Dermis microvascular lymphatic vessel endothelial cell (primary cell): ENCODE results near the gene UPK3BL2. TPM values are rescaled to one million over a fixed set of nuclear protein-coding genes. Genes with fewer than 3 reads are reported as not detected.
"Not testable (repeated sequence)": the region's sequence is repeated elsewhere in the genome, so short reads cannot be mapped to it uniquely, and the experiment has no call there.

Experiments used
- DNase-seq, 2 donors: peaks; one replicate each; pipeline versions ENCODE4 v3.0.0 to v3.0.0-alpha.2; 2010; ENCODE audit warnings: low read depth in 2 of 2
- total RNA-seq: library from RNA; depleted of rRNA; stranded (reverse); fragments of >200 nt; gene quantifications from 2 replicates; pipeline ENCODE4 v1.2.1, GENCODE V29; 2014

UPK3BL2 gene
- total RNA-seq, 1 donor from 2014 or later = 0.90 TPM

DNA sequence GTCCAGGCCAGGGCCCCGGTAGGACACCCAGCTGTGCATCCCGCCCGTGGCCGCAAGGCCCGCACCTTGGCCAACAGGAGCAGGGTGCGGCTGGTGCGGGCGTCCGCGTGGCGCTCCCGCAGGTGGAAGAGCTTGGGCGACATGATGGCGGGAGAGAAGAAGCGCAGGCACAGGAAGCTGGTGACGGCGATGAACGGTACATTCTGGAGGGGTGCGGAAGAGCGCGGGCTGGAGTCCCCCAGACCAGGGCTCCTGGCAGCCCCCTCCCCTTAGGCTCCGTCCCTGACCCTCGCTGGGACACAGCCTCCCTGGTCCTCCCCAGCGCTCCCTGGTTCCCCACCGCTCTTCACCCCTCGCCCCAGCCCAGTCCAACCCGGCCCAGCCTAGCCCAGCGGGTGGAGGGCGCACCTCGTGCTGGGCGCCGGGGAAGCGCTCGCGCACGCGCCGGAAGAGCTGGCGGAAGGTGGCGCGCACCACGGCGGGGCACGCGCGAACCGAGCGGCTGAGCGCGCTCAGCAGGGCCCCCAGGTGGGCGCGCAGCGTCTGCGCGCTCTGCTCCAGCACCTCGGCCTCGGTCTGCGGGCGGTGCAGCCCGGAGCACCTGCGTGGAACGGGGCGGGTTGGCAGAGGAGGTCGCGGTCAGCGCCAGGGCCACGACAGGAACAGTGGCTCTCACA lies 48.9 kb downstream of the UPK3BL2 start:
- DNase-seq = not testable (repeated sequence)

GRCh38 chr7:102494026-102494425 lies 49.5 kb downstream of the UPK3BL2 start:
- DNase-seq = not testable (repeated sequence)

DNA sequence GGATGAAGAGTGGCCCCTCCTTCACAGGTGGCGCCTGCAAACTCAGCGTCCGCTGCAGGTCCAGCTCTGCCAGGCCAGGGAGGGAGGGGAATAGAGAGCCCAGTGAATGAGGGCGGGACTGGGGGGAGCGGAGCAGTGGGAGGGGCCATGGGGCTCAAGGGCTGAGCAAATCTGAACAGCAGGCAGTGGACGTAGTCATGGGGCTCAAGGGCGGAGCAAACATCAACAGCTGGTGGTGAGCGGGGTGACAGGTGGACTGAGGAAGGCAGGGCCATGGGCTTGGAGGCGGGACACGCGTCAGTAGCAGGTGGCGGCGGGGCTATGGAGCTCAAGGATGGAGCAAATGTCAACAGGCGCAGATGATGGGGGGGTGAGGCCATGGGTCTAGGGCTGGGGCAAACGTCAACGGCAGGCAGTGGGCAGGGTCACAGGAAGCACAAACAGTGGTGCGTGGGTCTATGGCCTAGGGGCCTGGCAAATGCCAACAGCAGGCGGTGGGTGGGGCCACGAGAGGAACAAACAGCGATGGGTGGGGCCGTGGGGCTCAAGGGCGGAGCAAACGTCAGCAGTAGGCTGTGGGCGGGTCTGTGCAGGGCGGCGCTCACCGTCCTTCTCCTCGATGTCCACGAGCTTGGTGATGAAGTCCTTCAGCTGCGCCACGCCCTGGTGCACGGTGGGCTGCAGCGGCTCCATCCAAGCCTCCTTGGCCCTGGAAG lies 50.1 kb downstream of the UPK3BL2 start:
- DNase-seq = not testable (repeated sequence)

DNA sequence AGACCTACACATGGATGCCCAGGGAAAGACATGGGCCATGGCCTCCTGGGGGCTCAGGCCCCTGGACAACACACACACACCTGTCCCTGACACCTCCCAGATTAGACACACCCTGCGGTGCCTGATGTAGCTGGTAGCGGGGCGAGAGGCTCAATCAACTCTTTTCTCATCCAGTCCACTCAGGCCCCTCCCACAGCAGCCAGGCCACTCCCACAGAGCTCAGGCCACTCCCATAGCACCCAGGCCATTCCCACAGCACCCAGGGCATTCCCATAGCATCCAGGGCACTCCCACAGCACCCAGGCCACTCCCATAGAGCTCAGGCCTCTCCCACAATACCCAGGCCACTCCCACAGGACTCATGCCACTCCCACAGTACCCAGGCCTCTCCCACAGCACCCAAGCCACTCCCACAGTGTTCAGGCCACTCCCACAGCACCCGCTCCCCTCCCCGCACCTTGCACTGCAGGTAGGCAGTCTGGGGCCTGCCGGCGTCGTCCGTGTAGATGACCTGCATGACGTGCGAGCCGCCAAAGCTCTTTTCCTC lies 52.9 kb downstream of the UPK3BL2 start:
- not testable (repeated sequence) for DNase-seq

Other genes with a start within 250 kb of the UPK3BL2 start
- gene SPDYE6, start 187.3 kb downstream of the UPK3BL2 start, total RNA-seq = not detected in 2 replicates
- gene PRKRIP1, start 147.3 kb downstream of the UPK3BL2 start, total RNA-seq = 8.0 and 10.6 TPM in 2 replicates
- gene ORAI2, start 110.1 kb downstream of the UPK3BL2 start, total RNA-seq = 57.9 and 106 TPM in 2 replicates
- 8.1 and 13.0 TPM in 2 replicates for gene ALKBH4, start 78.8 kb downstream of the UPK3BL2 start, total RNA-seq
- gene LRWD1, start 78.7 kb downstream of the UPK3BL2 start, total RNA-seq = 19.5 and 24.1 TPM in 2 replicates
- gene POLR2J, start 64.8 kb downstream of the UPK3BL2 start, total RNA-seq = 26.2 and 32.1 TPM in 2 replicates
- 2.6 and 2.8 TPM in 2 replicates for gene RASA4B, start 25.9 kb downstream of the UPK3BL2 start, total RNA-seq
- gene SPDYE2, start 7.5 kb upstream of the UPK3BL2 start, total RNA-seq = not detected in 2 replicates
- gene POLR2J3, start 28.9 kb upstream of the UPK3BL2 start, total RNA-seq = 16.9 and 25.2 TPM in 2 replicates
- 6.7 and 13.1 TPM in 2 replicates for gene RASA4, start 73.1 kb upstream of the UPK3BL2 start, total RNA-seq
- 2.4 and 8.9 TPM in 2 replicates for gene UPK3BL1, start 99.1 kb upstream of the UPK3BL2 start, total RNA-seq
- not detected in 2 replicates for gene SPDYE2B, start 106.6 kb upstream of the UPK3BL2 start, total RNA-seq
- 1.2 and 2.4 TPM in 2 replicates for gene POLR2J2, start 128.0 kb upstream of the UPK3BL2 start, total RNA-seq
- 4.6 and 4.9 TPM in 2 replicates for gene FAM185A, start 205.3 kb upstream of the UPK3BL2 start, total RNA-seq